NCI-H510A treated with DMSO at 0.1 percent for 48 hours (cell line): Measurements from ENCODE around the gene NCAPG2.
"Not testable (repeated sequence)": the region's sequence is repeated elsewhere in the genome, so short reads cannot be mapped to it uniquely, and the experiment has no call there.

Experiments
- DNase-seq: peaks from one replicate; lab custom pipeline; 2025; lab: John Stamatoyannopoulos, UW

NCAPG2 gene

DNA sequence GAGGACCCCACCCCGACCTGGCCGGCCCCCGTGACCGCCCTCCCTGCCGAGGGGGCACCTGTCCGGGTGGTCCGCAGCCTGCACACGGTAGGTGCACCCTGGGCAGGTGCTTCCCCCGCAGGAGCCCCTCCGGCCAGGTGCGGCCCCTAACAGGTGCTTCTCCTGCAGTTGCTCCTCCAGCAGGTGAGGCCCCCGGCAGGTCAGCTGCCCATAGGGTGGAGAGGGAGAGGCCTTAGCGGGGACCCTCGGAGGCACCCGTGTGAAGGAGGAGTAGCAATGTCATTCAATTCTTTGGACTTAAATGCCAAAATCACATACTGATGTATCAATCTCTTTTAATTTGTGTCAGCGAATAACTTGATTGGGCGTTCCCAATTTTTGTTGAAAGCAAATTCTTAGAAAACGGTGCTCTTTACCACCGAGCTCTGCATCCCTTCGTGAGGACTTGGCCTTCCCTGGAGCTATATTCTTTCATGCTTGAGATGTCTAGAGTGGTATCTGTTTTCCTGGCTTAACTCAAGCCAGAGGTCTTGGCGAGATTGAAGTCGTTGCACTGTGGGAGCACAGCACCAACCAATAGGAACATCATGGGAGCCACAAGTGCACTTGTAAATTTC, 738 bp upstream of the NCAPG2 start:
- DNase-seq, result peak; percentile 68

DNA sequence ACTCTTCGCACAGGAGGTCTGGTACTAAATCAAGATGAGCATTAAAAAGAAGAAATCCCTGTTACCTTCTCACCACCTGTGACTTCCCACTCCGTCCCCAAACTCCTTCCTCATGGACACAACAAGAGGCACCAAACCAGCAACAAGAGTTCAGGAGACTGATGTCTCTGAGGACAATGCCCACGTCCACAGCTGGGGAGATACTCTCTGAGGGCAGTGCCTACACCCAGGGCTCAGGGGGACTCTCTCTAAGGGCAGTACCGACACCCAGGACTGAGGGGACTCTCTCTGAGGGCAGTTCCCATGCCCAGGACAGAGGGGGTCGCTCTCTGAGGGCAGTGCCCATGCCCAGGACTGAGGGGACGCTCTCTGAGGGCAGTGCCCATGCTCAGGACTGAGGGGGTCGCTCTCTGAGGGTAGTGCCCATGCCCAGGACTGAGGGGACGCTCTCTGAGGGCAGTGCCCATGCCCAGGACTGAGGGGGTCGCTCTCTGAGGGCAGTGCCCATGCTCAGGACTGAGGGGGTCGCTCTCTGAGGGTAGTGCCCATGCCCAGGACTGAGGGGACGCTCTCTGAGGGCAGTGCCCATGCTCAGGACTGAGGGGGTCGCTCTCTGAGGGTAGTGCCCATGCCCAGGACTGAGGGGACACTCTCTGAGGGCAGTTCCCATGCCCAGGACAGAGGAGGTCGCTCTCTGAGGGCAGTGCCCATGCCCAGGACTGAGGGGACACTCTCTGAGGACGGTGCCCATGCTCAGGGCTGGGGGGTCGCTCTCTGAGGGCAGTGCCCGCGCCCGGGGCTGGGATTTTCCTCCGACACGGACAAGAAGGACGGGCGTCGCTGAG, 703 bp downstream of the NCAPG2 start:
- not testable (repeated sequence) for DNase-seq

GRCh38 chr7:158702944-158703343, 1.7 kb downstream of the NCAPG2 start:
- DNase-seq, result no peak

GRCh38 chr7:158702196-158702595, 2.4 kb downstream of the NCAPG2 start:
- DNase-seq, result no peak

GRCh38 chr7:158700008-158700407, 4.6 kb downstream of the NCAPG2 start:
- no peak for DNase-seq

- DNase-seq, result no peak
Measured at GRCh38 chr7:158699341-158699740, 5.3 kb downstream of the NCAPG2 start.

DNA sequence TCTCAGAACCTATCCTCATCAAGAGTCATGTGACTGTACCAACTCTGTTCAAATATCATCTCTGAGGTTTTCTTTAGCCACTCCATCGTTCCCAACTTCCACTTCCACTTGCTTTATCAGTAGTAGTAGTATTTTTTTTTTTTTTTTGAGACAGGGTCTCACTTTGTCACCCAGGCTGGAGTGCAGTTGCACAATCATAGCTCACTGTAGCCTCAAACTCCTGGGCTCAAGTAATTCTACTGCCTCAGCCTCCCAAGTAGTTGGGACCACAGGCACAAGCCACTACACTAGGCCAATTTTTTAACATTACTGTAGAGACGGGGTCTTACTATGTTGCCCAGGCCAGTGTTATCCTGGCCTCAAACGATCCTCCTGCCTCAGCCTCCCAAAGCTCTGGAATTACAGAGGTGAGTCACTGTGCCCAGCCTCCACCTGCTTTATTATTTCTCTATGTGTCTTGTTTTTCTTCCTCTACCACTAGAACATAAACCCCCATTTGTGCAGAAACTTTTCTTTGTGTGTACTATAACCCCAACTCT, 5.9 kb downstream of the NCAPG2 start:
- no peak for DNase-seq

DNA sequence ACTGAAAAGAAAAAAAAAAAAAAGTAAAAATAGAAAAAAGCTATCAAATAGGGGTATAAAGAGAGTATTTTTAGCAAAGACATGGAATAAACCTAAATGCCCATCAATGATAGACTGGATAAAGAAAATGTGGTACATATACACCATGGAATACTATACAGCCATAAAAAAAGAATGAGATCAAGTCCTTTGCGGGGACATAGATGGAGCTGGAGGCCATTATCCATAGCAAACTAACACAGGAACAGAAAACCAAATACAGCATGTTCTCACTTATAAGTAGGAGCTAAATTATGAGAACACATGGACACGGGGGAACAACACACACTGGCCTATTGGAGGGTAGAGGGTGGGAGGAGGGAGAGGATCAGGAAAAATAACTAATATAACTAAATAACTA, 7.0 kb downstream of the NCAPG2 start:
- not testable (repeated sequence) for DNase-seq

DNA sequence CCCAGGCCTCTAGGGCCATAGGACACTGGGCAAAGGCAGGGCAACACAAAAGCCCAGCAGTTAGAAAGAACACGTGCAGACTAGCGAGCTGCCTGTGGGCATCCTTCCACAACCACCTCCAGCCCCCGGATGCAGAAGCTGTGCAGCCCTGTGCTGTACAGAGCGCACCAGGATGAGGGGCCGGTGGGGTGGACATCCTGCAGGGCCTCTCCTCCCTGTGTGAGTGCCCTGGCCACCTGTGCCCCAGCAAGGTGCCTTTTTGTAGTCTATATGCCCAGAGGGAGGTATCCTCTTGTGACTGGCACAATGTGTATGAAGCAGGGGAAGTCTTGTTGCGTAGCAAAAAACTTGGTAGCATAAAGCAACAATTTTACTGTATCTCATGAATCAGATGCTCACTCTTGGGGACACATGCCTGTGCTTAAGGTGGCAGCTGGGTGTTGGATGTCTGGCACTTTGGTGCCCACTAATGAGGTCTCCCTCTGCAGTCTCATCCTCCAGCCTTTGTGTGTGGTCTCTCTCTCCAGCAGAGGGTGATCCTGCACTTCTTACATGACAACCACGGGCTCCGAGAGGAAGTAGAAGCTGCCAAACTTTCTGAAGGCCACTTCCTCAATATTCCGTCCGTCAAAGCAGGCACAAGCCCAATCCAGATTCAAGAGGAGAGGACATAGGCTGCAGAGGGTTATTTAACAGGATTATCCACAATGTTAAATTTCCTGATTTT, 8.7 kb downstream of the NCAPG2 start:
- peak; percentile 41 for DNase-seq

DNA sequence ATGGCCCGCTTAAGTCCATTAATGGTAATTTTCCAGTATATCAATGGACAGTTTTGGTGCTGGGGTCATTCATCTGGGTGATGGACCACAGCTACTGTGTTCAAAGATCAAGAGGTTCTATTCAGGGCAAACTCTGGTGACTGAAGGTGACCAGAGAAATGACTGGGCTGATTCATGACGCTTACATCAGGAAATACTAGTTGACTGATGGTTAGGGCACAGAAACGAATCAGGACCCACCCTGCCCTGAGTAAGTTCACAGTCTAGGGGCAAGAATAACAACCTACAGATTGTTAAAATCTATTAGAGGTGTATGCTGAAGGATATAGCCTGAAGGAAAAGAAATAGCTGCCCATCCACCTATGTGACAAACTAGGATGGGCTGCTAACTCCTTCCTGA, 9.5 kb downstream of the NCAPG2 start:
- DNase-seq, result no peak

DNA sequence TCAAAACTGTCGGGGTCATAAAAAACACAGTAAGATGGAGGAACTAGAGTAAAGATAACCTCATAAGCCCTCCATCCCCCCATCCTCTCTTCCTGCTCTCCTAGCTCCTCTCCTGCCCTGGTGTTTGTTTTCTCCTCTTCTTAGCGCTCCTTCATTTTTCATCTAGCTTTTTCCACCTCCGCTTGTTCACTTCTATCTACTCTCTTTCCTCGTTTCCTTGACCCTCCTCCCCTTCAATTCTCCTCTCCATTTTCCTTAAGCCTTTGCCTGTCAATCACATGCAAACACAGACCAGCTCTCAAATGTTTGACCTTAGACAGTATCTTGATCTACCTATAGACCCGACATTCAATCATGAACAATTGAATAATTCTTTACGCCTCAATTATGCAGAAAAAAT, 10.0 kb downstream of the NCAPG2 start:
- DNase-seq, result no peak

DNA sequence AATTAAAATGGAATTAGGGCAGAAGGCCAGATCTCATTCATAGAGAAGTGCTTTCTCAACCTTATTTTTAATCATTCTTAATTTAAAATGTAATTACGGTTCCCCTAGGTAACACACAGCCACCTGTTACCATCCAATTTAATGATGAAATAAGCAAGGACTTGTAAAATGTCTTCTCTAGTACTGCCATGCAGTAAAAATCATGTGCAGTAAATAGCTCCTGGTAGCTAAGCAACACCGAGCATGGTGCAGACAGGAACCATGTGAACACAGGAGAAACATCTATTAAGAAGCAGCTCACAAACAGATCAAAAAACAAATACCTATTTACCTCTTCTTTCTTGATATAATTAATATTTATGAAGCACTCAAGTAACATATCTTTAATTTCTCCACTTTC, 15.1 kb downstream of the NCAPG2 start:
- no peak for DNase-seq

DNA sequence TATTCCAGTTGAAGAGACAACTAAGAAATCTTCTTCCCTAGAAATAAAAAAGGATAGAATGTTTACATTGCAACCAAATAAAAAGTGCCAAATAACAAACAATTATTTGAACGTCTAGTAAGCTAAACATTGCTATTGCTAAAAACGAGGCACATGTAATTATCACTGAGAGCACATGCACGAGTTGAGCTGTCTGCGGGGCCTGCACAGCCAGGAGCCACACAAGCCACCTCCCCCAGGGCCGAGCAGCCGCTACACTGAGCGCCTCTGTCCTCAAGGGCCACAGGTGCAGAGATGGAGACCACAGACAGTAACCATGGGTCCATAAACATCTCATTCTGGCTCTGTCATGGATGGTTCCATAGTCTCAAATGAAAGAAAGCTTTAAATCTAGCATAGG, 17.2 kb downstream of the NCAPG2 start:
- no peak for DNase-seq

GRCh38 chr7:158685693-158686092, 18.9 kb downstream of the NCAPG2 start:
- DNase-seq, result no peak

- no peak for DNase-seq
Measured at GRCh38 chr7:158684329-158684728, 20.3 kb downstream of the NCAPG2 start.

- no peak for DNase-seq
Measured at GRCh38 chr7:158683541-158683940, 21.1 kb downstream of the NCAPG2 start.

DNA sequence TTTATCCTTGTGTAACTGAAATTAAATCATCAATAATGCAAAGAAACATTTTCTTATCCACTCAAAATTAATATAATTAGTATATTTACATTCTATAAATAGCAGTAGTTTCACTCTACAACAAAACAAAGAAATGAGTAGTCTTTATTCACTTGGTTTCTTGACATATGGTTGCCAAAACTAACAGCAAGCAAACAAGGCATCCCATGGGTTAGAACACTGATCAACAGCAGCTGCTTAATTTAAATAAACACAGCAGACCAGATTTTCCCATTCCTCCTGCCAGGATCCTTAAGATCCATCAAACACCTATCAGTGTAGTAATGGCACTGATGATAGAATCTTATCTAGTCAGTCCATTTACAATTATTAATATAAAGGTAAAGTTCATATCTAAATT, 22.1 kb downstream of the NCAPG2 start:
- DNase-seq, result no peak

DNA sequence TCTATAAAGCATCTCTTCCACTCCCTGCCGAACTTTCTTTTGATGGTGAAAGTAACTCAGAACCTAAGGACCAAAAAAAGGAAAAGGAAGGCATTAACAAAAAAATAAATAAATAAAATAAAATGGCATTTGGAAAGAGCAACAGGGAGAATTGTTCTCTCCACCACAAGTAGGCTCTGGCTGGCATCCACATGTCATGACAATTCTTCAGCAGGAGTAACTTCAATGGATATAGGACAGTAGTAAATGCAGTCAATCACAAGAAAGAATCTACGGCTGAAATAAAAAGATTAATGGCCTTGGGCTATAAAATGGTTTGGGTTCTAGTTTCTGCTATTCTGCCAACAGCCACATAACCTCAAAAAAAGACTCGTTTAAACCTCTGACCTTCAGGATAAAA, 23.9 kb downstream of the NCAPG2 start:
- DNase-seq, result no peak

- no peak for DNase-seq
Measured at GRCh38 chr7:158676906-158677305, 27.7 kb downstream of the NCAPG2 start.

DNA sequence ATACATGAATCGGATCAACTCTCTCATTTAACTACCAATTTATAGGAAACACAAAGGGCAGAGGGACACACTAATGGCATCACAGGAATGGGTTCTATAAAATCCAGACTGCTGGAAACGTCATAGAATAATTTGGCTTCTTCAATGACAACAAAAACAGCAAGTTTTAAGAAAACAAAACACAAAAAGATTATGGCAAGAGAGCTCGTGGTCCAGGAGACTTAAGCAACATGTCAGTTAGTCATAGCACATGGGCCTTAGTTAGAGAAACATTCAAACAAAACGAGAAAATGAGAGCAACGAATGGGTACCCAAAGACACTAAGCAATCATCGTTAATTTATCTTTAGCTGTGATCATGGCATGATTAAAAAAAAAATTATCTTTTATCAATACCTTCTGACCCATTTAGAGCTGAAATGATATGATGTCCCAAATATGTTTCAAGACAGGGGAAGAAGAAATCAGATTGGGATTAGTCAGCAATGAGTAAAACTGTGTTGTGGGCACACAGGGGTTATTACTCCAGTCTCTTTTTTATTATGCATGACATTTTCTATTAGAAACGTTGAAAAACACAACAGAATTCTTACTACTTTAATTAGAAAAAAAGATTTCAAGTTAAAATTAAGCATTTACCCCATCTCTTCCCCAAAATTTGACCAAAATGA, 28.3 kb downstream of the NCAPG2 start:
- no peak for DNase-seq

GRCh38 chr7:158672975-158673374, 31.6 kb downstream of the NCAPG2 start:
- DNase-seq, result no peak

GRCh38 chr7:158668086-158668485, 36.5 kb downstream of the NCAPG2 start:
- not testable (repeated sequence) for DNase-seq
